Measurements from ENCODE around the gene VPS16.

VPS16 gene

DNA sequence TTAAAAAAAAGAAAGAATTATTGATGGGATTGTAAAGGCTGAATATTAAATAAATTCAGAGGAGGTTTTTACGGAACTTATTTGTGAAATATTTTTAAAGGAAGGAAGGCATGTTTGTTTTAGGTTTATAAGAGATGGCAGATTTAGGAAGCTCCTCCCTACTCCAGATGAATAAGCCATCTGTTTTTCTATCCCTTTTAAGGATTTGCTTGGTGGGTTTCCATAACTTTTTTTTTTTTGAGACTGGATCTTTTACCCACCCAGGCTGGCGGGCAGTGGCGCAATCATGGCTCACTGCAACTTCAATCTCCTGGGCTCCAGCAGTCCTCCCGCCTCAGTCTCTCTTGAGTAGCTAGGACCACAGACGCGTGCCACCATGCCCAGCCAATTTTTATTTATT lies 63.1 kb downstream of the VPS16 start:
- DNase-seq: no peak

DNA sequence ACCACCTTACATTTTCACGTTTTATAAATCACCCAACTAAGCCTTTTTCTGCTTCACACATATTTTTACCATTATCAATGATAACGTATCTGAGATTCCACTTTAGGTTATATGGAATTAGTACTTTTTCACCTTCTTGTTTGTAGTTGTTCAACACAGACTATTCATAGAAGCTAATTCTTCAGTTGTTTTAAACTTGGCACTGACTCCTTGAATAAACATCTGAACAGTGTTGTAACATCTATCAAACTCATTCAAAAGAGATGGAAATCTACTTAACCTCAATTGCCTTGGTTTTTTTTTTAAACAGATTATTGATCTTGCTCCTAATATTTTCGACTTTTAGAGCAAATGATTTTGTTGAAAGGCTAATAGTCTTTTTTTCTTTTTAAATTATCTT lies 67.0 kb downstream of the VPS16 start:
- DNase-seq: no peak

DNA sequence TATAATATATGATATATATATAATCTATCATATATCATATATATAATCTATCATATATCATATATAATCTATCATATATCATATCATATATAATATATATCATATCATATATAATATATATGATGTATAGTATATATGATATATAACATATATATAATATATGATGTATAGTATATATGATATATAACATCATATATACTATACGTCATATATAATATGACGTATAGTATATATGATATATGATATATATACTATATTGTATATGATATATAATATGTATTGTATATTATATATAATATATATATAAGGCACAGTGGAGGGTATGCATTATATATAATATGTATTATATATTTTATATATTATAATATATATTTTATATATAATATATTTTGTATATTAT lies 69.4 kb downstream of the VPS16 start:
- no peak for DNase-seq

DNA sequence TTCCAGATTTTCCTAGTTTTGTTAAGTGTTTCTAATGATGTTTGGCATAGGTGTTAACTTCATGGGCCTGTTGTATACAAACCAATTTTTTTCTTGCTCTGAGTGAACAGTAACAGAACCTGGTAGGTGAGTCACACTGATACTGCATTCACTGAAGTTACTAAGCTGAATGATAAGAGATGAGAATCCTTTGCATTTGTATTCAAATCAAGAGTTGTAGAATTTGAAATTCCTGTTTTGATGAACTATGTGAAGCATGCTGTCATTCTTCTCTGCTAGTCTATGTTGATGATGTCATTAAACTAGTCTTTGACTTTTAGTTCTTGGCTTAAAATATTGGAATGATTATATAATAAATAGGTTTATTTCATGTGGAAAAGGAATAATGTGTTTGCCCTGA lies 70.7 kb downstream of the VPS16 start:
- no peak for DNase-seq

DNA sequence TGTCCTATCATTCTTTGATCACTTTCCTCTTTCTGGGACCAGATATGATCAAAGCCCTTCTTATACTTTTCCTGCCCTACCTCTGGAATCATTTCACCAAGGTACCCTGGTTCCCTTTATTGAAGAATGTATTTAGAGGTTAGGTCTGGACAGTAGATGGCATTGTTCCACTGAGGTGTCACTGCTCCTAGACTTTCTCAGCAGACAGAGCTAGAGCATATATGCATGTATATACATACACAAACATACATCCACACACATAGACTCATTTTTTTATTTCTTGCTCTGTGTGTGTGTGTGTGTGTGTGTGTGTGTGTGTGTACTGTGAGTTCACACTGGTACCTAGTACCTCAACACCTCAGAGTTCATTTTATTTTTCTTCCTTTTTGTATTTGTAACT lies 73.6 kb downstream of the VPS16 start:
- no peak for DNase-seq
